CD4-positive, alpha-beta T cell treated with Interleukin-17A for 4 hours (primary cell): Measurements from ENCODE around the gene PIF1.
"Not testable (repeated sequence)": the region's sequence is repeated elsewhere in the genome, so short reads cannot be mapped to it uniquely, and the experiment has no call there.

Source experiments
- DNase-seq: peaks from one replicate; pipeline ENCODE4 v3.0.0-alpha.2; 2020; ENCODE audit warnings: mixed read lengths

The PIF1 gene

GRCh38 chr15:64808785-64809453 is 16.5 kb downstream of the PIF1 start:
- DNase-seq = no peak

- no peak for DNase-seq
These were observed 17.7 kb downstream of the PIF1 start for GRCh38 chr15:64807751-64808222.

- no peak for DNase-seq
These were observed 18.2 kb downstream of the PIF1 start for GRCh38 chr15:64807051-64807749.

GRCh38 chr15:64806509-64806908 is 18.9 kb downstream of the PIF1 start:
- no peak for DNase-seq

- DNase-seq = no peak
These were observed 20.8 kb downstream of the PIF1 start for GRCh38 chr15:64804619-64805018.

- DNase-seq = no peak
These were observed 21.9 kb downstream of the PIF1 start for GRCh38 chr15:64803526-64803925.

GRCh38 chr15:64800476-64800875 is 25.0 kb downstream of the PIF1 start:
- DNase-seq = no peak

- not testable (repeated sequence) for DNase-seq
These were observed 26.5 kb downstream of the PIF1 start for GRCh38 chr15:64798905-64799304.

GRCh38 chr15:64795921-64796320 is 29.5 kb downstream of the PIF1 start:
- DNase-seq = not testable (repeated sequence)

GRCh38 chr15:64795299-64795698 is 30.1 kb downstream of the PIF1 start:
- DNase-seq = not testable (repeated sequence)

- DNase-seq = no peak
These were observed 33.2 kb downstream of the PIF1 start for GRCh38 chr15:64792282-64792681.

- no peak for DNase-seq
These were observed 34.0 kb downstream of the PIF1 start for GRCh38 chr15:64791401-64791800.

GRCh38 chr15:64783796-64784195 is 41.7 kb downstream of the PIF1 start:
- no peak for DNase-seq

- DNase-seq = no peak
These were observed 42.7 kb downstream of the PIF1 start for GRCh38 chr15:64782751-64783150.

GRCh38 chr15:64781299-64781698 is 44.1 kb downstream of the PIF1 start:
- no peak for DNase-seq

GRCh38 chr15:64780600-64781156 is 44.8 kb downstream of the PIF1 start:
- DNase-seq = no peak

- no peak for DNase-seq
These were observed 45.8 kb downstream of the PIF1 start for GRCh38 chr15:64779630-64780029.

GRCh38 chr15:64779024-64779423 is 46.4 kb downstream of the PIF1 start:
- no peak for DNase-seq

GRCh38 chr15:64776402-64776786 is 49.1 kb downstream of the PIF1 start:
- DNase-seq = no peak

- DNase-seq = no peak
These were observed 49.7 kb downstream of the PIF1 start, which contains the start of gene RBPMS2 for GRCh38 chr15:64775551-64776401. RBPMS2 (minus strand) TSS chr15:64775589; CDS start chr15:64775319, 270 bp downstream.

- DNase-seq = peak; percentile 8
These were observed 50.6 kb downstream of the PIF1 start for GRCh38 chr15:64774629-64775493.

GRCh38 chr15:64774037-64774628 is 51.3 kb downstream of the PIF1 start:
- DNase-seq = no peak
